Heart right ventricle (tissue), 16 donors: ENCODE data around the gene CCDC137. TPM values are rescaled to one million over a fixed set of nuclear protein-coding genes. Genes with fewer than 3 reads are reported as not detected.
A peak's percentile ranks its signal among the peaks of the same experiment; 100 is the strongest.
"Not testable (repeated sequence)": the region's sequence is repeated elsewhere in the genome, so short reads cannot be mapped to it uniquely, and the experiment has no call there.

ENCODE experiments used
- ATAC-seq, 8 donors: fragments of 200-7000 bp; cut with Tn5 transposase; one replicate each; pipeline ENCODE4 v1.9.1; 2020; ENCODE audit warnings: mild to moderate bottlenecking in 8 of 8, moderate library complexity in 8 of 8, moderate number of reproducible peaks in 1 of 8
- DNase-seq, 2 donors: peaks; one replicate each; pipeline ENCODE4 v3.0.0-alpha.2; 2020
- H3K27ac ChIP-seq, 10 donors: fragments of 200-600 bp; sonication (generic) in 2 of 10; one replicate each; pipeline versions ENCODE4 v1.5.0 to v1.8.0; 2020 to 2022; ENCODE audit warnings: mild to moderate bottlenecking in 3 of 10
- H3K27me3 ChIP-seq, 7 donors: fragments of 200-600 bp; one replicate each; pipeline ENCODE4 v1.8.0; 2021 to 2022; ENCODE audit warnings: mild to moderate bottlenecking in 2 of 7
- H3K36me3 ChIP-seq, 9 donors: fragments of 200-600 bp; sonication (generic) in 1 of 9; one replicate each; pipeline versions ENCODE4 v1.5.0 to v1.8.0; 2020 to 2022; ENCODE audit warnings: mild to moderate bottlenecking in 2 of 9
- H3K4me1 ChIP-seq, 9 donors: fragments of 200-600 bp; sonication (generic) in 1 of 9; one replicate each; pipeline versions ENCODE4 v1.5.0 to v1.8.0; 2020 to 2022; ENCODE audit warnings: mild to moderate bottlenecking in 4 of 9
- H3K4me3 ChIP-seq, 10 donors: fragments of 200-600 bp; sonication (generic) in 2 of 10; one replicate each; pipeline versions ENCODE4 v1.5.0 to v1.8.0; 2020 to 2022; ENCODE audit warnings: mild to moderate bottlenecking in 7 of 10, moderate library complexity in 2 of 10
- H3K9me3 ChIP-seq, 11 donors: fragments of 200-600 bp in 10 of 11; sonication (generic) in 2 of 11; one replicate each; pipeline versions ENCODE4 v1.5.0 to v1.8.0; 2013 to 2022; ENCODE audit warnings: mild to moderate bottlenecking in 2 of 11, control low read depth in 1 of 11, moderate library complexity in 1 of 11
- WGBS, 2 donors: extraction: QIAGEN DNeasy Blood & Tissue Kit; methylation state at CpG; one replicate each; pipeline ENCODE4 v1.1.7; 2013; ENCODE audit warnings: inconsistent platforms in 1 of 2; 5-methylcytosine and 5-hydroxymethylcytosine counted together
- intact Hi-C, 10 donors: fragments of 100-400 bp; cut with DNase I; formaldehyde crosslinking; loops; one replicate each; pipeline versions ENCODE4 v1.11.1 to v1.14.2; 2022
- long read RNA-seq, 3 donors: library from polyadenylated mRNA; unstranded; transcript quantifications; one replicate each; pipeline ENCODE4 v2.0.0, GENCODE V29; 2020 to 2021
- polyA plus RNA-seq, 2 donors: library from polyadenylated mRNA; stranded (reverse); fragments of 200-250 nt; gene quantifications; one replicate each; pipeline ENCODE4 v1.2.3, GENCODE V29; 2013
- total RNA-seq, 10 donors: library from RNA; stranded (reverse); fragmentation: NEBNext Ultra II Directional in 3 of 10; extraction: Animal tissue kit (Norgen Biotek cat#: 25700) in 3 of 10; gene quantifications; one replicate each; pipeline versions ENCODE4 v1.2.1 to v1.2.4, GENCODE V29; 2021 to 2023
- TF ChIP-seq, protein P1 (sequence below), 9 donors: fragments of 200-600 bp; sonication (generic) in 2 of 9; IDR thresholded peaks; one replicate each; pipeline versions ENCODE4 v1.5.0 to v1.8.0; 2021 to 2022; ENCODE audit warnings: antibody characterized with exemption in 9 of 9, mild to moderate bottlenecking in 5 of 9, moderate library complexity in 1 of 9
- donor health status: Arrhythmogenic right ventricular cardiomyopathy.
- donor health status: ischemic (EF 13 %, LVEDD 7.1; RV severe dilation, severe dysfunction).
- donor health status: healthy with polysubstance abuse.
- donor health status: DM: no; HTN: yes; CAD: no.
- donor health status: DM: no; HTN: no; CAD: no.
- donor health status: ischemic (EF 25% LVEDD 6.9; RV normal size, moderate dysfunction).
- donor health status: ischemic (EF 25% LVEDD 5.7; RV mildly dilated, moderate dysfunction).
- donor health status: healthy.
- donor health status: DM: yes; HTN: yes; CAD: no.
- donor health status: Ischemic cardiomyopathy.
- donor health status: ischemic (EF 35%, LVEDD 5.7; RV mildly dilated, moderate dysfunction).
- donor health status: nonischemic (EF 11% LVEDD 7.7; RV severe dilation, severe dysfunction).
- donor health status: DM: yes; HTN: yes; CAD: no.
- donor health status: PGD.
- donor health status: ischemic (EF 29% LVEDD 5.4; RV normal size, mild dysfunction).
- donor health status: nonischemic (EF 23%, LVEDD 6.1; RV moderate dilation, normal function).

Gene CCDC137, protein sequence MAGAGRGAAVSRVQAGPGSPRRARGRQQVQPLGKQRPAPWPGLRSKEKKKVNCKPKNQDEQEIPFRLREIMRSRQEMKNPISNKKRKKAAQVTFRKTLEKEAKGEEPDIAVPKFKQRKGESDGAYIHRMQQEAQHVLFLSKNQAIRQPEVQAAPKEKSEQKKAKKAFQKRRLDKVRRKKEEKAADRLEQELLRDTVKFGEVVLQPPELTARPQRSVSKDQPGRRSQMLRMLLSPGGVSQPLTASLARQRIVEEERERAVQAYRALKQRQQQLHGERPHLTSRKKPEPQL
- total RNA-seq = 1 to 10 TPM; 3.4 to 9.7 (median 5.4) TPM
- 10 to 100 TPM; 11.3 to 14.4 TPM for polyA plus RNA-seq
- long read RNA-seq, donor 1, transcript CCDC137-201 (6 exons, 2,468 nt) = major isoform, 11 of 18 reads
- long read RNA-seq, donor 1, partial matches to known transcripts = 2 of 18 reads
- long read RNA-seq, donor 1, other reads (novel, unspliced or antisense) = 5 of 18 reads
- long read RNA-seq, donor 2, partial matches to known transcripts = 0 of 7 reads
- long read RNA-seq, donor 2, other reads (novel, unspliced or antisense) = 3 of 7 reads
- long read RNA-seq, donor 3, transcript CCDC137-201 (6 exons, 2,468 nt) = major isoform, 9 of 13 reads
- long read RNA-seq, donor 3, partial matches to known transcripts = 1 of 13 reads
- long read RNA-seq, donor 3, other reads (novel, unspliced or antisense) = 3 of 13 reads

DNA sequence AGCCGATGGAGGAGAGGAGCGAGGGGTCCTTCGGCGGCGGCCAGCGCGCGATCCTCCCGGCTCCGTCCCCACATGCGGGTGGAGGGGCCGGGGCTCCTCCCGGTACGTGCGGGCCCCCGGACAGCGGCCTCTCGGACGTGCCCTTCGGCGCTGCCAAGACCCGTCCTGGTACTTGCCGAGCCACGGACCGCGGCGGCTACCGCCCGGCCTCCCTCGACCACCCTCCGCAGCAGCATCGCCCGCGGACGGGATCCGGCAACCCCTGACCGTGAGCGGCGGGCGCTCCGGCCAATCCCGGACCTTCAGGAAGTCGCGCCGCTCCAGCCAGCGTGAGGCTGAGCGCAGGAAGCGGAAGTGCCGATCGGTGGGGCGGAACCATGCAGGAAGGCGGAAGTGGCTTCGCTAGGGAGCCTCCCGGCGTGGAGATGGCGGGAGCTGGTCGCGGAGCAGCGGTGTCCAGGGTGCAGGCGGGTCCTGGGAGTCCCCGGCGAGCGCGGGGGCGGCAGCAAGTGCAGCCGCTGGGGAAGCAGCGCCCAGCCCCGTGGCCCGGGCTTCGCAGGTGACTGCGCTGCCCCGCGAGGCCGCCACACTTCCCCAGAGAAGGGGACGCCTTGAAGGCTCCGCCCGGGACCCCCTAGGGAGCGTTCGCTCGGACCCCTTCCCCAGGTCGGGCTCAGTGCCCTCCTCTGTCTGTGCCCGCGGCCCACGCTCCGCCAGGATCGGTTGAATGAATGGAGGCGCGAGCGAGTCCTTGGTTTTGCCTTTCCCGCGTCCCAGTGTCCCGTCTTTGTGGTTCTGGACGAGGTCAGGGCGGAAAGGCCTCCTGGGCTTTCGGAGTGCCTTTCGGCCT lies at the start of gene CCDC137, which contains the start of gene OXLD1:
TSS of gene CCDC137 (plus strand) at position 396 of the 850 bp plus-strand sequence. CDS start at position 426, 30 bp downstream.
TSS of gene OXLD1 (minus strand) at position 264 of the 850 bp plus-strand sequence. CDS start at position 236, 28 bp downstream.
- Histone ChIP-seq H3K27ac (peak within 1 kb of the TSS; percentile 30 to 97 (median 92)), H3K27me3 (no peaks in the 10 kb centered on the region), H3K36me3 (peaks cover 0 to 48% (median 0%) of the 10 kb centered on the region in 9 donors), H3K4me1 (peaks cover 6 to 29% (median 24%) of the 10 kb centered on the region in 9 donors), H3K4me3 (peak within 1 kb of the TSS; percentile 71 to 99 (median 94)), H3K9me3 (no peaks in the 10 kb centered on the region)
- DNase-seq (peak; percentile 97), ATAC-seq (peak; percentile 96 to 100 (median 99))
- intact Hi-C loops = loop anchor here in 2 of 10 donors (1.0 to 2.0 kb wide), 3 partner anchors 17 to 30 kb away; partner anchors contain the start of genes NPLOC4 (in 2 of the 2), TSPAN10 (in 2 of the 2) and ARL16 (in 1 of the 2)
- WGBS, 2 donors = 0 to 1% methylated on average over 87 to 96 of the region's 96 CpGs
- TF ChIP-seq, protein P1, sequence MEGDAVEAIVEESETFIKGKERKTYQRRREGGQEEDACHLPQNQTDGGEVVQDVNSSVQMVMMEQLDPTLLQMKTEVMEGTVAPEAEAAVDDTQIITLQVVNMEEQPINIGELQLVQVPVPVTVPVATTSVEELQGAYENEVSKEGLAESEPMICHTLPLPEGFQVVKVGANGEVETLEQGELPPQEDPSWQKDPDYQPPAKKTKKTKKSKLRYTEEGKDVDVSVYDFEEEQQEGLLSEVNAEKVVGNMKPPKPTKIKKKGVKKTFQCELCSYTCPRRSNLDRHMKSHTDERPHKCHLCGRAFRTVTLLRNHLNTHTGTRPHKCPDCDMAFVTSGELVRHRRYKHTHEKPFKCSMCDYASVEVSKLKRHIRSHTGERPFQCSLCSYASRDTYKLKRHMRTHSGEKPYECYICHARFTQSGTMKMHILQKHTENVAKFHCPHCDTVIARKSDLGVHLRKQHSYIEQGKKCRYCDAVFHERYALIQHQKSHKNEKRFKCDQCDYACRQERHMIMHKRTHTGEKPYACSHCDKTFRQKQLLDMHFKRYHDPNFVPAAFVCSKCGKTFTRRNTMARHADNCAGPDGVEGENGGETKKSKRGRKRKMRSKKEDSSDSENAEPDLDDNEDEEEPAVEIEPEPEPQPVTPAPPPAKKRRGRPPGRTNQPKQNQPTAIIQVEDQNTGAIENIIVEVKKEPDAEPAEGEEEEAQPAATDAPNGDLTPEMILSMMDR (IDR thresholded peaks at IDR 0.05) = no peak

DNA sequence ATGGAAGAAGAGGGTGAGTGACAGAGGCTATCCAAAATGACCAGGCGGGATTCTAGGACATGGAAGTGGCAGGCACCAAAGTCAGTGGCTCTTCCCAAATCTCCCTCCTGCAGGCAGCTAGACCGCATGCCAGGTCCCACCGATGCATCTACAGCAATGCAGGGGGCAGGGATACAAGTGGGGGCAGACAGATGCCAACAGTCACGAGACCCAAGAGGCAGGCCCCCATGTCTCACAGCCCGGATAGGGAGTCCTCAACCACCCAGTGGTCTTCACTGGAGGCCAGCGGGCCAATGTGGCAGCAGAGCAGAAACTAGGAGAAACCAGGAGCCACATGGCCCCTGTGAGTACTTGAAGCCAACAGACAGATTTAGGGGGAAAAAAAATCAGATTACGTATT lies 49.7 kb upstream of the CCDC137 start:
- DNase-seq = no peak
- 42 to 64% methylated on average over 7 of the region's 7 CpGs for WGBS, 2 donors
- TF ChIP-seq, protein P1 (IDR thresholded peaks at IDR 0.05) = no peak
- intact Hi-C loops = no loop called here
- ATAC-seq = no peak
- Histone ChIP-seq H3K9me3 (no peaks in the 10 kb centered on the region), H3K27ac (no peak overlapping the region), H3K27me3 (no peaks in the 10 kb centered on the region), H3K4me3 (no peak overlapping the region), H3K36me3 (peaks cover 0 to 84% (median 31%) of the 10 kb centered on the region in 9 donors), H3K4me1 (peaks cover 7 to 52% (median 41%) of the 10 kb centered on the region in 9 donors)

DNA sequence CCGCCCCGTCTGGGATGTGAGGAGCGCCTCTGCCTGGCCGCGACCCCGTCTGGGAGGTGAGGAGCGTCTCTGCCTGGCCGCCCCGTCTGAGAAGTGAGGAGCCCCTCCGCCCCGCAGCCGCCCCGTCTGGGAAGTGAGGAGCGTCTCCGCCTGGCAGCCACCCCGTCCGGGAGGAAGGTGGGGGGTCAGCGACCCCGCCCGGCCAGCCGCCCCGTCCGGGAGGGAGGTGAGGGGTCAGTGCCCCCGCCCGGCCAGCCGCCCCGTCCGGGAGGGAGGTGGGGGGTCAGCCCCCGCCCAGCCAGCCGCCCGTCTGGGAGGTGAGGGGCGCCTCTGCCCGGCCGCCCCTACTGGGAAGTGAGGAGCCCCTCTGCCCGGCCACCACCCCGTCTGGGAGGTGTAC lies 48.2 kb upstream of the CCDC137 start:
- not testable (repeated sequence) for DNase-seq, H3K27me3 ChIP-seq
- 98% methylated on average over 18 to 26 of the region's 36 CpGs for WGBS, 2 donors

DNA sequence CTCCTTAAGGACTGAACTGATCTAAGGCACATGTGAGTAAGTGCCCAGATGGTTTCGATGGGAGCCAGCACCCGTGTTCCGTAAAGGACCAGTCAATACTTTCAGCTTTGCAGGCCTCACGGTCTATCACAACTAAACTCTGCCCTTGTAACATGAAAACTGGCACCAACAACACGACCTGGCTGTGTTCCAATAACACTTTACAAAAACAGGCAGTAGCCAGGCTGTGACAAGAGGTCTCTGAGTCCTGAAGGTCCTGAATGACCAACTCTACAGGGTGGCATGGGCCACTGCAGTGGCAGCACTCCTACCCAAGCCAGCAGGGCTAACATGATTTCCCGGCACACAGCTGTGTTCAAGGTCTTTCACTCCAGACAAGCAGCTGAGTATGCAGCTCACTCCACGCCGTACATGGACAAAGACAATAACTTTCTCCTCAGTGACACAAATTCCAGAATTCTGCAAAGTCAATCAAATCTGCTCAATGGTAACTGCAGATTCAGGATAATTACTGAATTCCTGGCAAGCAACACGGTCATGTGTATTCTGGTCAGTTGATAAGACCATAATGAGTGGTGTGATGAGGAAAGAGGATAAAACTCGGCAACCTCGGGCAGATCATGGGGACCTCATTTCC lies 44.9 kb upstream of the CCDC137 start:
- DNase-seq = no peak
- 44 to 53% methylated on average over 11 of the region's 11 CpGs for WGBS, 2 donors

More for the DNA sequence above, 48.2 kb upstream of the CCDC137 start:
- H3K9me3 ChIP-seq, H3K4me3 ChIP-seq, H3K27ac ChIP-seq, ATAC-seq, intact Hi-C loops: not testable (repeated sequence)
- H3K36me3 ChIP-seq = peaks cover 0 to 84% (median 30%) of the 10 kb centered on the region in 9 donors
- peaks cover 7 to 42% (median 36%) of the 10 kb centered on the region in 9 donors for H3K4me1 ChIP-seq

More for the DNA sequence above, 44.9 kb upstream of the CCDC137 start:
- H3K4me3 ChIP-seq = no peak overlapping the region
- H3K36me3 ChIP-seq = peaks cover 0 to 86% (median 54%) of the 10 kb centered on the region in 9 donors
- intact Hi-C loops = no loop called here
- peak in 6 of 8 donors; percentile 31 to 87 (median 58) for ATAC-seq
- TF ChIP-seq, protein P1 (IDR thresholded peaks at IDR 0.05) = no peak
- H3K27me3 ChIP-seq = no peaks in the 10 kb centered on the region
- H3K4me1 ChIP-seq = peaks cover 0 to 18% (median 13%) of the 10 kb centered on the region in 9 donors
- no peaks in the 10 kb centered on the region for H3K9me3 ChIP-seq
- peak overlapping the region in 7 of 10 donors; percentile 1 to 58 (median 28) for H3K27ac ChIP-seq
